Right forelimb (tissue), 1 donor: ENCODE results near the gene CLEC16A.

Experiments used
- DNase-seq: peaks from one replicate; pipeline ENCODE4 v3.0.0-alpha.2; 2018

Gene CLEC16A

DNA sequence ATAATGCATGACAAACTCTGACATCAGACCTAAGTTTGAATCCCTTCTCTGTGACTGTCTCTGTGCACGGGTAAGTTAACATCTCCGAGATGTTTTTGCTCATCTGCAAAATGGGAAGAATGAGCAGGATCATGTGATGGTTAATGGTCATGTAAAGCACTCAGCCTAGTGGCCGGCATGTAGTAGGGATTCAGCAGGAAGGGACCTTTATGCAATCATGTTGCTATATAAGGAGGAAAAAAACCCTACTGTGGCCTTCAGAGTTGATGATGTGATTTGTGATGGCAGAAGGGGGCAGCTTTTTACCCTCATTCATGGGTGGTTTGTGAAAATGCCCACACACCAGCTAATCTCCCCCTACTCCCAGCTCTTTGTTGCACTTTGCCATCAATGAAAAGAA lies 24.1 kb downstream of the CLEC16A start:
- no peak for DNase-seq

DNA sequence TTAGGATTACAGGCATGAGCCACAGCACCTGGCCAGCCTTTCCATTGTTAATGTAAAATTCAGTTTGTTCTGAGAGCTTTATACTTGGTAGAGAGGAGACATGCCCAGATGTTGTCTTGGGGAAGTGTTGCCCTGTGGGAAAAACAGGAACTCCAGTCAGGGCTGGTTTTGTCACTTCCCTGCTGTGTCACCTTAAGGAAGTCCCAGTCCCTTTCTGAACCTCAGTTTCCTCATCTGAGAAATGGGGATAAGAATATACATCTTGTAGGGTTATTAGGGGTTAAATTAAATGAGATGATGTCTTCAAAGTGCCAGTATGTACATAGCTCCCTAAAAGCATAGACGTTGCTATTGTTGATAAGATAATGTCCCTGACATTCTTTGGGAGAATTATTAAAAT lies 25.3 kb downstream of the CLEC16A start:
- no peak for DNase-seq

DNA sequence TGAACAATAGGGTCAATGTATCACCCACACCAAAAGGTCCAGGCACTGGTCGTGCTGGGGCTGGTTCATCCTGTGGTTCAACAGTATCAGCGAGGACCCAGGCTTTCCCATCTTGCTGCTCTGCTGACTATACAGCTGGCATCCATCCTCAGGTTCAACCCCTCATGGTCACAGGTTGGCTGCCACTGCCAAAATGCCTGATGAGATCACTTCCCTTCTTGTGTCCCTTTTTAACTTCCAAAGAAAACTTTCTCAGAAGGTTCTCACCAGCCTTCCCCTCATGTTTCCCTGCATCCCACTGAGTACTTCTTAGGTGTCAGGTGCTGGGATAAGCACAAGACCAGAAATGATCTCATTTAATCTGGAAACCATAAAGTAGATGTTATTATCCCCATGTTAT lies 25.7 kb downstream of the CLEC16A start:
- DNase-seq = no peak

- peak; percentile 75 for DNase-seq
Observed at GRCh38 chr16:10971560-10971961, 27.2 kb downstream of the CLEC16A start.

DNA sequence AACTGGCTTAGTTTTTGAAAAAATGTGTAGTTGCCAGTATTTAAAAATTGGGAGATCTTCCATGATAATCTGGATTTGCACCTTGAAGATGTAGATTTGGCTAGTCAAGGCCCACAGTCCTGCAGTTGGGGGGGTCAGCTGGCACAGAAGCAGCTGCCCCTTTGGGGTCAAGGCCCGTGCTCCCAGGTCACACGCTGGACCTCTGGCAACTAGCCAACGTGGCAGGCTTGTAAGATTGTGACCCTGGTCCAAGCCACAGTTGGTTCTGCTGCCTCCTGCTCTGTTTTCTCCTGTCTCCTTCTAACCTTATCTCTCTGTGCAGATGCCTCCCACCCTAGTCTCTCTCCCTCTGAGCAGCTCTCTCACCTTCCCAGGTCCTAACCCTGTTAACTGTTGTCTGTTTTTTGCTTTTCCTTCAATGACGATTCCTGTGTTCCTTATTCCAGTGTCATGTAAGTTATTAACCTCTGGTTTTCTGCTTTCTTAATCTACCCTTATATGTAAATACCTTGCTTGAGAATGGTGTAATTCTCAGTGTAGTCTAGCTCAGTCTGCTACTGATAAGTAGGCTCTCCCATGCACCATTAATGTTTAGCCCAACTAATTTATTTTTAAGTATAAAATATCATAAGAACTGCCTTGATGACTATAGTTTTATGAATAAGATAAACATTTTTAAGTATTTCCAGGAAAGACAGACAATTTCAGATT lies 27.9 kb downstream of the CLEC16A start:
- DNase-seq = no peak

DNA sequence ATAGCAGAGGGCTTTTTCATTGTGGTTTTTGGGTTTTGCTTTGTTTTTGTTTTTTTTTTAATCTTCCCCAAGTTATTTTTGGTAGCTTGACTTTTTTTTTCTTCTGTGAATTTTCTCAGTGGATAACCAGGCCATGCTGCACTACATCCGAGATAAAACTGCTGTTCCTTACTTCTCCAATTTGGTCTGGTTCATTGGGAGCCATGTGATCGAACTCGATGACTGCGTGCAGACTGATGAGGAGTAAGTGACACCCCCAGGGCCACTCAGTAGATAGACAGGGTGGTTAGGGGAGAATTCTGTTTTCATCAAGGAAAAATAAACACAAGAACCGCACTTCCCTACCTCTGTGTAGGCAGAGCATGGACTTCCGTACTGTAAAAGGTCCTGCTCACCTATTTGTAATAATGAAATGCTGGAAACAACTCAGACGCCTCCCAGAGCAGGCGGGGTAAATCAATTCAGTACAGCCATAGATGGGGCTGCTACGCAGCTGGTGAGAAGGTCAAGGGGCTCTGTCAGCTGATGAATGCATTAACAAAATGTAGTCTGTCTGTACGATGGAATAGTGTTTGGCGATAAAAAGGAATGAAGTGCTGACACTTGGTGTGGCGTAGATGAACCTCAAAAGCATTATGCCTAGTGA lies 28.6 kb downstream of the CLEC16A start:
- no peak for DNase-seq

- DNase-seq = no peak
Observed at GRCh38 chr16:10976634-10977033, 32.3 kb downstream of the CLEC16A start.

- DNase-seq = no peak
Observed at GRCh38 chr16:10978124-10978523, 33.8 kb downstream of the CLEC16A start.

DNA sequence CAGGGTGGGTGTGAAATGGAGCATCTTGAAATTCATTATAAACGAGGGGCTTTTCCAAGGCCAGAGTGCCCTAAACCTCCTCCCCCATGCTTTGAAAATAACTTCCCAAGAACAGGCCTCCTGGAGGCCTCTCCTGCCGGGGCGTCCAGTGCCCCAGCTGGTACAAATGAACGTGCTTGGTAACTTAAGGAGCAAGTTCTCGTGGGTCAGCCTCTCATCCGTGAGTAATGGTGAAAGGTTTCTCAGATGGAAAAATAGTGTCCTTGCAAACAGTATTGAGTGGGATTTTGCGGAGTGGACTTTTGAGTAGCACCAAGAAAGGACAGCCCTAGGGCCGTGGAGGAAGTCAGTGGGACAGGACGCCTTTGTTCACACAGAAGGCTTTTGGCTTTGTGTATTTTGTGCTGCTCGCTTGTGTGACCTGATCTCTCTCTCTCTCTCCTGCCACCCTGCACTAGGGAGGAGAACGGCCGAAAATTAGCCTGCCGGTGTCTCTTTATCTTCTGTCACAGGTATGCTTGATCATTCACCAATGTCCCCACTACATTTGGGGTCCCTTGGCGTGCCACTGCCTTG lies 34.6 kb downstream of the CLEC16A start:
- DNase-seq = no peak

DNA sequence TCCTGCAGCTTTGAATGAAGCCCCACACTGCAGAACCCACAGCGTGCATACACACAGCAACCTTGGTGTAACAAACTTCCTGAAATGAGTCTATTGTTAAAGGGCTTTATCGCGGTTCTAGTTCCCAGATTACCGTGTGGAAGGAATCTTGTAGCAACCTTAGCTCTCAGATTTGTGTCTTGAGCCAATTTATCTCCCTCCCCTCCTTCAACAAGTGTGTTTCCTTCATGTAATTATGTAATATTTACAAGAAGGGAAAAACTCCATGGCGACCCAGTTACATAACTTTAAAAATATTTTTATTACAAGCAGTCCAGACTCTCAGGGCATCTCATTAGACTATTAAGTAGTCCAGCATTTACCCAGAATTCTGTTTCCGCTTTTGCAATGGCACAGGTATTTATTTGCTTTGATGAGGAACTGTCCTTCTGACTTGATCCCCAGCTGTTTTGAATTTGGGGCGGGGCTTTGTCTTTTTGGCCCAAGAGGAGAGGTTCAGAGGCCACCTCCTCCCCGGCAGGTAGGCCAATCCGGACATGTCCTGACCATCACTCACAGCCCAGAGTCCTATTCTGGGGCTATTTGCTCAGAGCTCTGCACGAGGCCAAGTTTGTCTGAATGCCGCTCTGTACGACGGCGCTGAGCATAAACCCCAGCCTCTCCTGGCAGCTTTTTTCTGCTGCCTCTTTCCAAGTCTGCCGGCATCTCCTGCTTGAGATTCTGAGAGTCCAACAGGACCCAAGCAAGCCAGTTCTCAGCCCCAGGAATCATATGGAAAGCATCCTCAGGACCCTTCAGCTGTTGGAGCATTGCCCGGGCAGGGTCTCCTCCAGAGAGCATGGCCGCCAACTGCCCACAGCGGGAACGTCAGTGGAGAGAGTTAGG lies 35.6 kb downstream of the CLEC16A start:
- DNase-seq = peak; percentile 80

- DNase-seq = no peak
Observed at GRCh38 chr16:10980813-10981212, 36.4 kb downstream of the CLEC16A start.

- no peak for DNase-seq
Observed at GRCh38 chr16:10981697-10982216, 37.4 kb downstream of the CLEC16A start.

GRCh38 chr16:10982465-10983150 lies 38.2 kb downstream of the CLEC16A start:
- no peak for DNase-seq

GRCh38 chr16:10983159-10983558 lies 38.8 kb downstream of the CLEC16A start:
- no peak for DNase-seq

DNA sequence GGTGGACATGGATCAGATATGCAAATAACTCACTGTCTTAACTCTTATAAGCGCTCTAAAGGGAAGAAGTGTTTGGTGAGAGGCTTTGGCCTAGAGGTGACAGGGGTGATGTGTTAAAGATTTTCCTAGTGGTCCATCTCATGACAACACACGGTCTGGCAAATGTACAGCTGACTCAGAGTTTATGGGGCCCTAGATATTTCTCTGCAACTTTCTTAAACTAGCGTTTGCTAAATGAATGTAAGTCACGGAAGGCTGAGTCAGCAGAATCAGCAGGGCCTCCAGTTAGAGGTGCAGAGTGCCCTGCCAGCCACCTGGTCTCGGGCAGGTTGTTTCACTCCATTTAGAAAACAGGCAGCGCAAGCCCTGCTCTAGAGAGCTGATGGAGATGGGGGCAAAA lies 40.1 kb downstream of the CLEC16A start:
- DNase-seq = no peak

DNA sequence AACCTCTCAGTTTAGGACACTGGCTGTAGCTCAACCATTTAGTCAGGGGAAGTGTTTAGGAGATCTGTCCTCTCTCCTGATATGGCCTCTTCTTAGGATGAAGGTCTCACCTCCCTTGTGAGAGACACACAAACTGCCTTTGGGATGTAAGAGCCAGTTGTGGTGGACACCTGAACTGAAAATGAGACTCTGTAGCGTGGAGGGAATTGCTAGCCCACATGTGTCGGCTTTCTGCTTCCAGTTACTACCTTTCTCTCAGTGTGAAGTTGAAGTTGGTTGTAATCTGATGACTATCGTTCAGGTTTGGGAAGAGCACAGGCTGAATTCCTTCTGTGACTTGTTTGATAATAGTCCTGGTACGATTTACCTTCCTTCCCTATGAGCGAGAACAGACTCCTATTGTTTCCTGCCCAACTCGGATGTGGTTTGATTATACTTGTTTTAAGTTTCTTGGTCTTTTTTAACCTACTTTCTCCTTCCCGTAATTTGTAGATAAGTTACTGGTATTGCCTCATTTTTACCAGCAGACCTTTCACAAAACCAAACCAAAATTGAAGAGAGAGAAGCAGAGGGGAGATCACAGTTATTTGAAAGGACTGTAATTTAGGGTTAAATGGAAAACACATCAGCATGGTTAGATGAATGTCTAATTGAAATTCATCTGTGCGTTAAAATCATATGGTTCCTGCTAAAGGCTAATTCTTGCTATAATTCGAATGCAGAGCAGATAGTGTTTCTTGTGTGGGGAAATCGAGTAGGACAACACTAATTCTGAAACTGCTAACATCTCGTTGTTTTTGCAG lies 43.2 kb downstream of the CLEC16A start:
- no peak for DNase-seq

GRCh38 chr16:10988164-10988803 lies 43.9 kb downstream of the CLEC16A start:
- DNase-seq = no peak

GRCh38 chr16:10988879-10989278 lies 44.5 kb downstream of the CLEC16A start:
- DNase-seq = no peak

DNA sequence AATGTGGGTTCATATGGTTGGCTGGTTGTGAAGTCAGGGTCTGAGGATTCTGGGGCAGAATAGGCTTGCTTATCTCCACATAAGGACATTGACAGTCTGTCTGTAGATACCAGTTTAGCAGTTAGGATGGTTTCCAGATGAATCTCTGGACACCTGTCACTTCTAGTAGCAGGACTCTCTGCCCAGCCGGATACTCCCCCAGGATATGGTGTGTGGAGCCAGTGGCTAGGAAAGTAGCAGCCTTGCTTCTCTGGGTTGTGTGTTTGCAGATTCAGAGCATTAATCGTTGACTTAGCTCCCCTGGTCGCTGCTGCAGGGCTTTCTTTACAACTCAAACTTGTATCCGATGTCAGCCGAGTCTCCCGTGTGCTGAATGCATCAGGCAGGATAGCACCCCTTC lies 45.2 kb downstream of the CLEC16A start:
- no peak for DNase-seq

DNA sequence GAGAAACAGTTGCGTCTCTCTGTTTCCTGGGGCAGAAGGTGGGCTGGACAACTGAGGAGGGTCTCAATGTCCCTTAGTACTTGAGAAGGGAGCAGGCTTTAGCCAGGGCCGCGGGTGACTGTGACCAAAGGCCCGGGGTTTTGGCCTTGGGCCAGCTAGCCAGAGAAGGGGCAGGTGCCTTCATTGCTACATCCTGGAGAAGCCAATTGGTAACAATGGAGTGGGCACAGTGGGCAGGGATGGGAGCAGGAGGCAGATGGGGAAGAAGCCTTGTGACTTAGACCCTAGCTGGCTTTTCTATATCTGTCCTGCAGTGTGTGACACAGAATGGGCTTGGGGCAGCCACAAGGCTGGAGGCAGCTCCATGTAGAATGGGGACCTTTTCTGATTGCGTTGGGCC lies 46.0 kb downstream of the CLEC16A start:
- DNase-seq = no peak

GRCh38 chr16:10992112-10992511 lies 47.7 kb downstream of the CLEC16A start:
- DNase-seq = no peak
